ENCODE data around the gene CD248.

- TF ChIP-seq, protein P1, sequence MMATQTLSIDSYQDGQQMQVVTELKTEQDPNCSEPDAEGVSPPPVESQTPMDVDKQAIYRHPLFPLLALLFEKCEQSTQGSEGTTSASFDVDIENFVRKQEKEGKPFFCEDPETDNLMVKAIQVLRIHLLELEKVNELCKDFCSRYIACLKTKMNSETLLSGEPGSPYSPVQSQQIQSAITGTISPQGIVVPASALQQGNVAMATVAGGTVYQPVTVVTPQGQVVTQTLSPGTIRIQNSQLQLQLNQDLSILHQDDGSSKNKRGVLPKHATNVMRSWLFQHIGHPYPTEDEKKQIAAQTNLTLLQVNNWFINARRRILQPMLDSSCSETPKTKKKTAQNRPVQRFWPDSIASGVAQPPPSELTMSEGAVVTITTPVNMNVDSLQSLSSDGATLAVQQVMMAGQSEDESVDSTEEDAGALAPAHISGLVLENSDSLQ (IDR thresholded peaks at IDR 0.05): no peak
- TF ChIP-seq CTBP1 (IDR thresholded peaks at IDR 0.05; ENCODE audit: borderline replicate concordance) (no peak), ELF4 (IDR thresholded peaks at IDR 0.05) (no peak), HDGF (IDR thresholded peaks at IDR 0.05; ENCODE audit: borderline replicate concordance) (no peak), BHLHE40 (IDR thresholded peaks at IDR 0.05; ENCODE audit: borderline replicate concordance) (no peak), FOXM1 (IDR thresholded peaks at IDR 0.05; ENCODE audit: borderline replicate concordance) (no peak), TARDBP (IDR thresholded peaks at IDR 0.05) (no peak), SUZ12 (IDR thresholded peaks at IDR 0.05) (no peak), NFRKB (IDR thresholded peaks at IDR 0.05) (no peak), FOXK2 (IDR thresholded peaks at IDR 0.05) (no peak), L3MBTL2 (conservative IDR thresholded peaks at IDR 0.05) (no peak), ARNT (IDR thresholded peaks at IDR 0.05) (no peak), ZNF384 (IDR thresholded peaks at IDR 0.05) (no peak), LEF1 (IDR thresholded peaks at IDR 0.05; ENCODE audit: borderline replicate concordance) (no peak)
Observed at GRCh38 chr11:66287889-66288670, 28.8 kb downstream of the CD248 start.
